BE2C (cell line): Measurements from ENCODE around the gene MED13.

Source experiments
- DNase-seq: peaks from one replicate; pipeline ENCODE4 v3.0.0-alpha.2; 2020
- H3K27me3 ChIP-seq: fragments of 250-450 bp; sonication (Bioruptor Pico); 2 replicates; pipeline ENCODE4 v1.5.1; 2020; ENCODE audit warnings: mild to moderate bottlenecking
- H3K36me3 ChIP-seq: fragments of 250-450 bp; sonication (Bioruptor Pico); 2 replicates; pipeline ENCODE4 v1.5.1; 2020; ENCODE audit warnings: mild to moderate bottlenecking
- H3K4me1 ChIP-seq: fragments of 250-450 bp; sonication (Bioruptor Pico); 2 replicates; pipeline ENCODE4 v1.5.1; 2020
- H3K4me3 ChIP-seq: 2 replicates; pipeline ENCODE4 v1.5.1; 2011; ENCODE audit warnings: low read depth, low read length
- H3K9me3 ChIP-seq: fragments of 250-450 bp; sonication (Bioruptor Pico); 2 replicates; pipeline ENCODE4 v1.5.1; 2020
- TF ChIP-seq, protein P1 (sequence below): IDR thresholded peaks from 2 replicates; pipeline ENCODE4 v1.5.1; 2012; ENCODE audit warnings: mild to moderate bottlenecking, low read depth, low read length

MED13 gene

DNA sequence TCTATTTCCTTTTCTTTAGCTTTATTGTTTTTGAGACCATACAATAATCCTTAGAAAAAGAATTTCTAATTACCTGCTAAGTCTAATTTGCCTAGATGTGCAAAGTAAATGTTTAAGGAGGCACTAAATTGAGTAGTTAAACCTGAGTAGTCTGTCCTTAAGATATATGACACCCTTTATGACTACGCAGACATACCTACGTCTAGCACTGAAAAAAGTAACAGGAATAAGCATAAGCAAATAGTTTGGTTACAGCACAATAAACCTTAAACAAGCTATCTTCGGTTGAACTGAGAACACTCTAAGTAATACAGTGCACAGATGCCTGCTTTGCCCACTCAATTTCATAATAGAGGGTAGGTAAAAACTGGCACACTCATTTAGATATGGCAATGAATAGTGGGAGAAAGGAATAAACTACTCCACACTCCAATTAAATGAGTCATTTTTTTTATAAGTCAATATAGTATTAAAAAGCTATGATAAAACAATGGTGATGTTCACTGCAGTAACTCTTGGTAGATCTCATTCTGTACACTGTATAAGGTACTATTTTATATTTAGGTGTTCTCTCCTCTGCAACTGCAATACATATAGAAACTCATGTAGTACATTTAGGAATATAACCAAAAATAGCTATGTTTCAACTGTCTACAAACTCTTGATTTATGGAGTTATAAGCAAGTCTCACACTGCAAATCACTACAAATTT lies 117.6 kb downstream of the MED13 start:
- no peak for DNase-seq
- TF ChIP-seq, protein P1, sequence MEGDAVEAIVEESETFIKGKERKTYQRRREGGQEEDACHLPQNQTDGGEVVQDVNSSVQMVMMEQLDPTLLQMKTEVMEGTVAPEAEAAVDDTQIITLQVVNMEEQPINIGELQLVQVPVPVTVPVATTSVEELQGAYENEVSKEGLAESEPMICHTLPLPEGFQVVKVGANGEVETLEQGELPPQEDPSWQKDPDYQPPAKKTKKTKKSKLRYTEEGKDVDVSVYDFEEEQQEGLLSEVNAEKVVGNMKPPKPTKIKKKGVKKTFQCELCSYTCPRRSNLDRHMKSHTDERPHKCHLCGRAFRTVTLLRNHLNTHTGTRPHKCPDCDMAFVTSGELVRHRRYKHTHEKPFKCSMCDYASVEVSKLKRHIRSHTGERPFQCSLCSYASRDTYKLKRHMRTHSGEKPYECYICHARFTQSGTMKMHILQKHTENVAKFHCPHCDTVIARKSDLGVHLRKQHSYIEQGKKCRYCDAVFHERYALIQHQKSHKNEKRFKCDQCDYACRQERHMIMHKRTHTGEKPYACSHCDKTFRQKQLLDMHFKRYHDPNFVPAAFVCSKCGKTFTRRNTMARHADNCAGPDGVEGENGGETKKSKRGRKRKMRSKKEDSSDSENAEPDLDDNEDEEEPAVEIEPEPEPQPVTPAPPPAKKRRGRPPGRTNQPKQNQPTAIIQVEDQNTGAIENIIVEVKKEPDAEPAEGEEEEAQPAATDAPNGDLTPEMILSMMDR: no peak
- Histone ChIP-seq H3K36me3 (peaks cover 67% of the 10 kb centered on the region), H3K4me3 (no peak overlapping the region), H3K4me1 (no peaks in the 10 kb centered on the region), H3K27me3 (no peaks in the 10 kb centered on the region), H3K9me3 (no peaks in the 10 kb centered on the region)

DNA sequence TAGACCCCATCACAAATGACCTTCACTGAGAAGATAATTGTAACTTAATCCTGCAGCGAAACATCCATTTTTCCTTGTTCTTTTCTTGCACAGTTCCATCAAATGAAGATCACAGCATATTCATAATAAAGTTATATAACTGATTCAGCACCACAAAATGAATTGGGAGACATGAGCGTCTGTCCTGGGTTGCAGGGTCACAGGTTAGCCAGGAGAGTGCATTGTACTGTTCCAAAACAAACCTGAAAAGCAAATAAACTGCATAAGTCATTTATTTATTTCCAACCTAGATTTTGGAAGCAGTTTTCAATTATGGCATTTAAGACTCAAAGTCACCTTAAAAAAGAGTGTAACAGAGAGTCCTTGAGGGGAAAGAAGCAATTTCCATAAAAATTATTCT lies 118.7 kb downstream of the MED13 start:
- no peak for DNase-seq
- Histone ChIP-seq H3K27me3 (no peaks in the 10 kb centered on the region), H3K36me3 (peaks cover 57% of the 10 kb centered on the region), H3K4me3 (no peak overlapping the region), H3K4me1 (no peaks in the 10 kb centered on the region), H3K9me3 (no peaks in the 10 kb centered on the region)
- TF ChIP-seq, protein P1: no peak

DNA sequence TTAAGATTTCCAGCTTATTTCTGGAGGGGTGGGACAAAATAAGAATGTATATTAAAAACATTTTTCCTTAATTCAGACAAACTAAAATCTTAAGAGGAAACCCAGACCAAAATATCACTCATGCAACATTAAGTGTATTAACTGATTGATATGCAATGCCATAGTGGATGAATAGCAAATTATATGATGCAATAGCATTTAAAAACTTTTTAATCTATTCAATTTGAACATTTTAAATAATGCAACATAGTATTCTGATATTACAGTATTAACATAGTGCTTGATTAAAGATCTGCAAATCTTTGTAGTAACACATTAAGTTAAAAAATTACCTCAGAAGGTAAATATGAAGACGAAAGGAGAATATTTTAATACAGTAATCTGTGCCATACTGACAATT lies 122.0 kb downstream of the MED13 start:
- DNase-seq: no peak
- Histone ChIP-seq H3K4me3 (no peak overlapping the region), H3K36me3 (peaks cover 29% of the 10 kb centered on the region), H3K27me3 (no peaks in the 10 kb centered on the region), H3K9me3 (no peaks in the 10 kb centered on the region), H3K4me1 (no peaks in the 10 kb centered on the region)
- TF ChIP-seq, protein P1: no peak

DNA sequence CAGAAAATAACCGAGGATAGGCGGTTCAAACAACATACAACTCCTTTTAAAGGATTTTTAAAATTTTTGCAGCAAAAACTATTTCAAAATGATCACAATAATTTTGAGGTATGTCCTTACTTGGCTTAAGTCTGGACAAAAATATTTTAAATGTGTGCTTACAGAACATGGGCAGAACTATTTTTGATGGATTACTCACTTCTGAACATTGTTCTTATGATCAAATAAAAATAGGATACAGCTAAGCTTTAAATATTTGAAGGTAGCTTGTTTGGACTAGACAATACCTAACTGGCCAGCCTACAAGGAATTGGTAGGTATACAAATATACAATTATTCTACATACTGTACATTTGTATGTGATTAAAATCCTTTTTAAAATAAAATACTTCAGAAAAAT lies 123.0 kb downstream of the MED13 start:
- DNase-seq: no peak
- Histone ChIP-seq H3K27me3 (no peaks in the 10 kb centered on the region), H3K36me3 (peaks cover 23% of the 10 kb centered on the region), H3K4me1 (no peaks in the 10 kb centered on the region), H3K9me3 (no peaks in the 10 kb centered on the region), H3K4me3 (no peak overlapping the region)
- TF ChIP-seq, protein P1: no peak

DNA sequence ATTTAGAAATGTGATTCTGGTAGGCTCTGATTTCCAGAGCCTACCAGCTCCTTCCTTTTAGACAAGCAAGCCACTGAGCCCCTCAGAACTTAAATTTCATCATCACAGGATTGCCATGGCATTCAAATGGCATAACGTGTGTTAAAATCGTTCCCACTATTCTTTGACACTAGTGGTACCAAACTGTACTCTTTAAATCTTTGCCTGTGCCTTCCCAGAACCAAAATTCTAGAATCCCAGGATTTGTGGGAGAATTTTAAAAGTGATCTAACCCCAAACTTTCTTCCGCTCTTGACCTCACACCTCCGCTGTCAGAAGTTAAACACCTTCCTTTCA lies 137.0 kb downstream of the MED13 start:
- no peaks in the 10 kb centered on the region for H3K9me3 ChIP-seq
- no peak for DNase-seq
- 0 out of 2 replicates have a peak, but pooled peaks cover 3% of the 10 kb centered on the region for H3K4me1 ChIP-seq
- TF ChIP-seq, protein P1: no peak
- H3K4me3 ChIP-seq: peak overlapping the region; percentile 81
- H3K36me3 ChIP-seq: peaks cover 12% of the 10 kb centered on the region
- H3K27me3 ChIP-seq: no peaks in the 10 kb centered on the region

DNA sequence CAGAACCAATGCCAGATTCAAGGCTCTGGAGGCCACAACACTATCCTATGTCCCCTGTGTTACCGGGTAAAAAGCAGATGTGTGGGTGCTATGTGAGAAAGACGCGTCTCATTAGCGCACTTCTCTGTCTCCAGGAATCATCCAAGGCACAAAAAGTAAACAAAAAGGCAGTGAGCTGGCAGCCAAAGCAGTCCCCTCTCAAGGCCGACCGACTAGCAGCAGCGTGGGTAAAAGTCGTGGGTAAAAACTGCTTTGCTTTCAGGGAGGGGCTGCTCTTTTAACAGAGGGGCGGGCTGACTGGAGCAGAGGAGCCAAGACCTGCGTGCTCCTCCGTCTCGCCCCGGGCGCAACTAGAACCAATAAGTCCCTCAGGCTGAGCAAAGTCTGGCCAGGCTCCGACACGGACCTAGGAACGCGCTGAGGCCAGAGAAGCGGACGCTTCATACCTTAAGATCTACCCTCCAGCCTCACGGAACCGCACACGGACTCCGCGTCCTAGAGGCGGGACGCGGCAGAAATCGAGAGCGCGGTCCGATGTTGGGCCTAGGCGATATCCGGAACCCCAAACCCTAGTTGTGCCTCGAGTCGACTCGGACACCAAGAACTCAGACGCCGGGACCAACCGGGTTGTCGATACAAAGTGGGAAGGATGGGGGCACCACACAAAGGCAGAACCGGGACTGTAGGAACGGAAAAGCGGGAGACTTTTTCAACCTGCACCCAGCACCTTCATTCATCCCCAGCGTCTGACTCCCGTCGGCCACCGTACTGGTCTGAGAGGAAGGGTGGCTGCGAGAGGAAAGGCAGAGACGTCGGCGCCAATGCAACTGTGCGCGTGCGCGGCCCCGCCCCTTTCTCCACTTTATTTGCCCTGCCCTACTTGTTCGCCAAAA lies 137.6 kb downstream of the MED13 start, which contains the start of gene INTS2:
INTS2 (minus strand) TSS at position 775 of the 893 bp plus-strand sequence. CDS start 1,338 bp downstream, outside the sequence.
- H3K27me3 ChIP-seq: no peaks in the 10 kb centered on the region
- H3K36me3 ChIP-seq: peaks cover 16% of the 10 kb centered on the region
- TF ChIP-seq, protein P1: no peak
- H3K4me3 ChIP-seq: peak within 1 kb of the TSS; percentile 81
- H3K4me1 ChIP-seq: 0 out of 2 replicates have a peak, but pooled peaks cover 3% of the 10 kb centered on the region
- DNase-seq: peak; percentile 96
- no peaks in the 10 kb centered on the region for H3K9me3 ChIP-seq
